GM19035 (cell line): ENCODE measurements around the gene PLEKHH1.
"Not testable (repeated sequence)": the region's sequence is repeated elsewhere in the genome, so short reads cannot be mapped to it uniquely, and the experiment has no call there.

Experiments used
- ATAC-seq: cut with Tn5 transposase; IDR thresholded peaks from one replicate; pipeline ENCODE4 v1.9.1; 2021; ENCODE audit not compliant: unreplicated experiment

PLEKHH1 gene

GRCh38 chr14:67620217-67620785 lies 87.2 kb downstream of the PLEKHH1 start:
- ATAC-seq: no peak

GRCh38 chr14:67622675-67623074 lies 89.6 kb downstream of the PLEKHH1 start:
- ATAC-seq: no peak

- no peak for ATAC-seq
Measured at GRCh38 chr14:67623114-67623513, 90.0 kb downstream of the PLEKHH1 start.

- not testable (repeated sequence) for ATAC-seq
Measured at GRCh38 chr14:67626131-67626530, 93.0 kb downstream of the PLEKHH1 start.

- ATAC-seq: no peak
Measured at GRCh38 chr14:67627519-67627918, 94.4 kb downstream of the PLEKHH1 start.

GRCh38 chr14:67630186-67630585 lies 97.1 kb downstream of the PLEKHH1 start:
- no peak for ATAC-seq

- no peak for ATAC-seq
Measured at GRCh38 chr14:67630938-67631337, 97.8 kb downstream of the PLEKHH1 start.

- ATAC-seq: no peak
Measured at GRCh38 chr14:67633451-67634147, 100.5 kb downstream of the PLEKHH1 start.

- ATAC-seq: no peak
Measured at GRCh38 chr14:67636361-67636919, 103.3 kb downstream of the PLEKHH1 start.

GRCh38 chr14:67638642-67639041 lies 105.6 kb downstream of the PLEKHH1 start:
- no peak for ATAC-seq
